DND-41 (cell line): ENCODE results near the gene QTRT2.

Experiments
- CTCF ChIP-seq: IDR thresholded peaks from 2 replicates; pipeline ENCODE4 v1.5.1; 2012; ENCODE audit warnings: borderline replicate concordance, low read length, moderate library complexity, mild to moderate bottlenecking; ENCODE audit not compliant: poor library complexity, severe bottlenecking; ENCODE audit errors: extremely low read depth
- EZH2 ChIP-seq: IDR thresholded peaks from 3 replicates; pipeline ENCODE4 v1.6.1; 2012; ENCODE audit warnings: borderline replicate concordance, low read depth, mild to moderate bottlenecking, moderate library complexity, low read length, inconsistent platforms; ENCODE audit not compliant: severe bottlenecking

- TF ChIP-seq CTCF (no peak), EZH2 (no peak)
Measured at GRCh38 chr3:114119776-114120175, 63.2 kb downstream of the QTRT2 start.
